ENCODE results near the gene BUD13.

BUD13 gene

GRCh38 chr11:116787786-116788486, 15.1 kb upstream of the BUD13 start, which contains the start of gene ZPR1:
TSS of gene ZPR1 (minus strand) at chr11:116788023. CDS start at chr11:116787990, 33 bp downstream.
- DNase-seq (ENCODE audit: low read depth) = peak; percentile 73
- H3K4me3 ChIP-seq (replicated peaks; ENCODE audit: low read depth, low read length) = peak within 1 kb of the TSS; percentile 72
- no peak for TF ChIP-seq CTCF (IDR thresholded peaks at IDR 0.05; ENCODE audit: low read length, missing control alignments)

GRCh38 chr11:116787436-116787785, 14.6 kb upstream of the BUD13 start:
- TF ChIP-seq CTCF (IDR thresholded peaks at IDR 0.05; ENCODE audit: low read length, missing control alignments) = no peak
- DNase-seq (ENCODE audit: low read depth) = no peak
- peak overlapping the region; percentile 72 for H3K4me3 ChIP-seq (replicated peaks; ENCODE audit: low read depth, low read length)

GRCh38 chr11:116786966-116787365, 14.2 kb upstream of the BUD13 start:
- TF ChIP-seq CTCF (IDR thresholded peaks at IDR 0.05; ENCODE audit: low read length, missing control alignments) = no peak
- no peak for DNase-seq (ENCODE audit: low read depth)
- peak overlapping the region; percentile 72 for H3K4me3 ChIP-seq (replicated peaks; ENCODE audit: low read depth, low read length)

GRCh38 chr11:116786326-116786725, 13.5 kb upstream of the BUD13 start:
- H3K4me3 ChIP-seq (replicated peaks; ENCODE audit: low read depth, low read length) = no peak overlapping the region
- no peak for DNase-seq (ENCODE audit: low read depth)
- no peak for TF ChIP-seq CTCF (IDR thresholded peaks at IDR 0.05; ENCODE audit: low read length, missing control alignments)

- no peak overlapping the region for H3K4me3 ChIP-seq (replicated peaks; ENCODE audit: low read depth, low read length)
- peak; percentile 64 for DNase-seq (ENCODE audit: low read depth)
- TF ChIP-seq CTCF (IDR thresholded peaks at IDR 0.05; ENCODE audit: low read length, missing control alignments) = no peak
These were observed 9.9 kb upstream of the BUD13 start for GRCh38 chr11:116782728-116783127.

- no peak overlapping the region for H3K4me3 ChIP-seq (replicated peaks; ENCODE audit: low read depth, low read length)
- TF ChIP-seq CTCF (IDR thresholded peaks at IDR 0.05; ENCODE audit: low read length, missing control alignments) = no peak
- peak; percentile 41 for DNase-seq (ENCODE audit: low read depth)
These were observed 5.8 kb upstream of the BUD13 start for GRCh38 chr11:116778556-116778955.

GRCh38 chr11:116777056-116777455, 4.3 kb upstream of the BUD13 start:
- H3K4me3 ChIP-seq (replicated peaks; ENCODE audit: low read depth, low read length) = no peak overlapping the region
- no peak for DNase-seq (ENCODE audit: low read depth)
- no peak for TF ChIP-seq CTCF (IDR thresholded peaks at IDR 0.05; ENCODE audit: low read length, missing control alignments)

Measured in fibroblast of pulmonary artery (primary cell).